GM23338 (cell line): ENCODE measurements around the gene ALDH9A1. TPM values are rescaled to one million over a fixed set of nuclear protein-coding genes. Genes with fewer than 3 reads are reported as not detected.

Experiments used
- ATAC-seq: fragments of 200-7000 bp; cut with Tn5 transposase; 3 replicates; pipeline ENCODE4 v1.9.1; 2020
- DNase-seq: peaks from one replicate; pipeline ENCODE4 v3.0.0-alpha.2; 2015; ENCODE audit warnings: low spot score
- H2AFZ ChIP-seq: fragments of 200-600 bp; sonication (generic); 2 replicates; pipeline ENCODE4 v1.8.0; 2016; ENCODE audit warnings: antibody characterized with exemption, mild to moderate bottlenecking, moderate library complexity
- H3F3A ChIP-seq: fragments of 200-600 bp; sonication (generic); replicated peaks from 2 replicates; pipeline ENCODE4 v1.8.0; 2017; ENCODE audit warnings: antibody characterized with exemption, mixed run types, low read depth
- H3K27ac ChIP-seq: fragments of 200-600 bp; sonication (generic); 2 replicates; pipeline ENCODE4 v1.6.1; 2016; ENCODE audit warnings: low read depth
- H3K27me3 ChIP-seq: fragments of 200-600 bp; sonication (generic); 2 replicates; pipeline ENCODE4 v1.8.0; 2016; ENCODE audit warnings: mild to moderate bottlenecking, mixed run types, moderate library complexity; ENCODE audit not compliant: insufficient read depth
- H3K36me3 ChIP-seq: fragments of 200-600 bp; sonication (generic); 2 replicates; pipeline ENCODE4 v1.8.0; 2016; ENCODE audit warnings: mild to moderate bottlenecking; ENCODE audit not compliant: insufficient read depth
- H3K4me1 ChIP-seq: fragments of 200-600 bp; sonication (generic); 2 replicates; pipeline ENCODE4 v1.8.0; 2016; ENCODE audit warnings: mild to moderate bottlenecking, moderate library complexity; ENCODE audit not compliant: insufficient read depth
- H3K4me2 ChIP-seq: fragments of 200-600 bp; sonication (generic); 2 replicates; pipeline ENCODE4 v1.7.1; 2017; ENCODE audit warnings: mixed run types
- H3K4me3 ChIP-seq: fragments of 200-600 bp; sonication (generic); 2 replicates; pipeline ENCODE4 v1.6.1; 2016; ENCODE audit warnings: mixed run types
- H3K79me2 ChIP-seq: fragments of 200-600 bp; sonication (generic); replicated peaks from 2 replicates; pipeline ENCODE4 v1.8.0; 2017; ENCODE audit warnings: mild to moderate bottlenecking; ENCODE audit not compliant: insufficient read depth
- H3K9me2 ChIP-seq: fragments of 200-600 bp; sonication (generic); 2 replicates; pipeline ENCODE4 v1.8.0; 2017; ENCODE audit not compliant: insufficient read depth
- H4K20me1 ChIP-seq: fragments of 200-600 bp; sonication (generic); replicated peaks from 2 replicates; pipeline ENCODE4 v1.8.0; 2017; ENCODE audit warnings: mild to moderate bottlenecking; ENCODE audit not compliant: insufficient read depth
- H3K27ac Mint-ChIP-seq: 2 replicates; pipeline ENCODE4 v1.8.0; 2020; ENCODE audit warnings: inconsistent platforms, mild to moderate bottlenecking, moderate library complexity, mixed read lengths
- H3K27me3 Mint-ChIP-seq: 3 replicates; pipeline ENCODE4 v1.8.0; 2022; ENCODE audit warnings: low read depth, mild to moderate bottlenecking, moderate library complexity, mixed read lengths, inconsistent platforms; ENCODE audit not compliant: insufficient read depth, poor library complexity
- H3K36me3 Mint-ChIP-seq: 3 replicates; pipeline ENCODE4 v1.8.0; 2021; ENCODE audit warnings: low read depth, mild to moderate bottlenecking, inconsistent platforms, moderate library complexity, mixed read lengths
- H3K4me1 Mint-ChIP-seq: 3 replicates; pipeline ENCODE4 v1.8.0; 2020; ENCODE audit warnings: mild to moderate bottlenecking, inconsistent platforms, mixed read lengths
- H3K4me3 Mint-ChIP-seq: 3 replicates; pipeline ENCODE4 v1.8.0; 2021; ENCODE audit warnings: moderate library complexity, mild to moderate bottlenecking, inconsistent platforms, mixed read lengths
- H3K9me3 Mint-ChIP-seq: 3 replicates; pipeline ENCODE4 v1.8.0; 2020; ENCODE audit warnings: moderate library complexity, mild to moderate bottlenecking, inconsistent platforms, mixed read lengths
- EZH2 ChIP-seq: fragments of 200-600 bp; sonication (generic); IDR thresholded peaks from one replicate; pipeline ENCODE4 v1.8.0; 2017; ENCODE audit warnings: antibody characterized with exemption, mild to moderate bottlenecking, low read depth; ENCODE audit not compliant: unreplicated experiment
- EZH2phosphoT487 ChIP-seq: fragments of 200-600 bp; sonication (generic); IDR thresholded peaks from one replicate; pipeline ENCODE4 v1.8.1; 2018; ENCODE audit warnings: antibody characterized with exemption; ENCODE audit not compliant: unreplicated experiment
- JUNB ChIP-seq: IDR thresholded peaks from one replicate; pipeline ENCODE4 v1.6.1; 2016; ENCODE audit warnings: antibody characterized with exemption; ENCODE audit not compliant: unreplicated experiment
- NANOG ChIP-seq: IDR thresholded peaks from 2 replicates; pipeline ENCODE4 v1.6.1; 2016; ENCODE audit warnings: antibody characterized with exemption, borderline replicate concordance
- POLR2AphosphoS5 ChIP-seq: IDR thresholded peaks from 2 replicates; pipeline ENCODE4 v1.6.1; 2016; ENCODE audit warnings: antibody characterized with exemption, low read depth
- STAT1 ChIP-seq: IDR thresholded peaks from one replicate; pipeline ENCODE4 v1.6.1; 2016; ENCODE audit warnings: antibody characterized with exemption; ENCODE audit not compliant: unreplicated experiment
- ZNF331 ChIP-seq: fragments of 250-450 bp; sonication (Bioruptor Pico); IDR thresholded peaks from 2 replicates; pipeline ENCODE4 v1.5.0; 2020; ENCODE audit warnings: low read depth, mild to moderate bottlenecking, moderate library complexity
- ZNF462 ChIP-seq: fragments of 250-450 bp; sonication (Bioruptor Pico); IDR thresholded peaks from 2 replicates; pipeline ENCODE4 v1.5.0; 2020; ENCODE audit warnings: mild to moderate bottlenecking, moderate library complexity
- polyA plus RNA-seq: library from polyadenylated mRNA; unstranded; fragments of >200 nt; fragmentation: Nextera tagmentation; extraction: Ambion mirVana; gene quantifications from 2 replicates; pipeline ENCODE4 v1.2.1, GENCODE V29; 2016
- total RNA-seq: library from RNA; depleted of rRNA; stranded (reverse); fragments of >200 nt; shearing (Covaris generic); gene quantifications from 2 replicates; pipeline ENCODE4 v1.2.3, GENCODE V29; 2014

The ALDH9A1 gene
- total and polyA plus RNA-seq, 2 experiments from 2014 or later = 50.6 to 59.2 TPM

DNA sequence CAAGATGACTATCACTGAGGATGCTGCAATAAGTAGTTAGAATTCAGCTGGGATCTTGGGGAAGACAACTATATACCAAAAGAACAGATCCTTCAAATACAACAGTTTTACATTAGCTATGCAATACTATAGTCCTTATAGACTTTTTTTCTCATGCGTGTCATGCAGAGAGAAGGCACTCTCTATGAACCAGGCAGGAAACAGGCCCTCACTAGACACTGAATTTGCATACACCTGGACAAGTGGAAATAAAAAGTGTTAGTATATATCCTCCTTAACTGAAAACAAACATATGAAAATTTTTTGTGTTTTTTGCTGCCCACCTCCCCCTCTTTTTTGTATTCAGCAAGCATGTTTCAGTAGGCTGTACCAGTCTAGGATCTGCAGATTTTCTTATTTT is 40.4 kb upstream of the ALDH9A1 start:
- no peak for TF ChIP-seq ZNF331 (CRISPR knock-in tag)
- TF ChIP-seq ZNF462 (CRISPR knock-in tag) = no peak
- TF ChIP-seq POLR2AphosphoS5 = no peak
- no peak for TF ChIP-seq NANOG
- TF ChIP-seq STAT1 = no peak
- no peak for TF ChIP-seq EZH2phosphoT487
- Histone ChIP-seq H3K4me2 (no peak overlapping the region), H3F3A (no peaks in the 10 kb centered on the region), H3K79me2 (no peaks in the 10 kb centered on the region), H3K4me1 (no peaks in the 10 kb centered on the region), H3K4me3 (no peak overlapping the region), H3K27me3 (no peaks in the 10 kb centered on the region), H3K27ac (no peak overlapping the region), H3K36me3 (peaks cover 3% of the 10 kb centered on the region; the same call in 1 of the 2 replicates), H2AFZ (no peak overlapping the region), H3K9me2 (no peaks in the 10 kb centered on the region), H4K20me1 (0 out of 2 replicates have a peak, but pooled peaks cover 6% of the 10 kb centered on the region)
- no peaks in the 10 kb centered on the region for H3K27me3 Mint-ChIP-seq
- H3K4me1 Mint-ChIP-seq = peaks cover 5% of the 10 kb centered on the region; the same call in 2 of the 3 replicates
- no peaks in the 10 kb centered on the region for H3K9me3 Mint-ChIP-seq
- no peak for DNase-seq
- ATAC-seq = no peak
- H3K36me3 Mint-ChIP-seq = peaks cover 22% of the 10 kb centered on the region
- no peak overlapping the region for H3K4me3 Mint-ChIP-seq
- H3K27ac Mint-ChIP-seq = no peak overlapping the region

DNA sequence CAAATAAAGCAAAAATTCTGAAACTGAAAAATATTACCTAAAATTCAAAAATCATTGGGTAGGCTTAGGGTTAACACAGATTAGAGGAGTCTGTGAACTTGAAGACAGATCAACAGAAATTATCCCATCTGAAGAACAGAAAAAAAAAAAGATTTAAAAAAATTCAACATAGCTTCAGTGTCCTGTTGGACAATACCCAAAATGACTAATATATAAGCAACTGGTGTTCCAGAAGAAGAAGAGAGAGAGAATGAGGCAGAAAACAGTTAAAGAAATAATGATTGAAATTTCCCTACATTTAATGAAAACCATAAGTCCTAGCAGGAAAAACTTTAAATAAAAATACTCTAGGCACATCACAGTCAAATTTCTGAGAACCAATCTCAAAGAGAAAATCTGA is 38.8 kb upstream of the ALDH9A1 start:
- Mint-ChIP-seq H3K36me3 (peaks cover 16% of the 10 kb centered on the region), H3K4me3 (no peak overlapping the region), H3K4me1 (peaks cover 5% of the 10 kb centered on the region; the same call in 2 of the 3 replicates), H3K9me3 (no peaks in the 10 kb centered on the region), H3K27me3 (no peaks in the 10 kb centered on the region), H3K27ac (no peak overlapping the region)
- H4K20me1 ChIP-seq = 0 out of 2 replicates have a peak, but pooled peaks cover 6% of the 10 kb centered on the region
- no peak overlapping the region for H2AFZ ChIP-seq
- peaks cover 3% of the 10 kb centered on the region; the same call in 1 of the 2 replicates for H3K36me3 ChIP-seq
- H3K9me2 ChIP-seq = no peaks in the 10 kb centered on the region
- ATAC-seq (no peak), DNase-seq (no peak)
- H3F3A ChIP-seq = no peaks in the 10 kb centered on the region
- no peaks in the 10 kb centered on the region for H3K27me3 ChIP-seq
- H3K4me1 ChIP-seq = no peaks in the 10 kb centered on the region
- H3K4me3 ChIP-seq = no peak overlapping the region
- H3K27ac ChIP-seq = no peak overlapping the region
- H3K79me2 ChIP-seq = no peaks in the 10 kb centered on the region
- H3K4me2 ChIP-seq = no peak overlapping the region
- TF ChIP-seq JUNB (no peak), EZH2 (no peak)
